ENCODE results near the gene TCF12.
"Not testable (repeated sequence)": the region's sequence is repeated elsewhere in the genome, so short reads cannot be mapped to it uniquely, and the experiment has no call there.

Gene TCF12

GRCh38 chr15:57091636-57092035, 173.2 kb downstream of the TCF12 start:
- no peak for DNase-seq (ENCODE audit: low read depth, low spot score)

- no peak for DNase-seq (ENCODE audit: low read depth, low spot score)
Observed at GRCh38 chr15:57092252-57092651, 173.8 kb downstream of the TCF12 start.

DNA sequence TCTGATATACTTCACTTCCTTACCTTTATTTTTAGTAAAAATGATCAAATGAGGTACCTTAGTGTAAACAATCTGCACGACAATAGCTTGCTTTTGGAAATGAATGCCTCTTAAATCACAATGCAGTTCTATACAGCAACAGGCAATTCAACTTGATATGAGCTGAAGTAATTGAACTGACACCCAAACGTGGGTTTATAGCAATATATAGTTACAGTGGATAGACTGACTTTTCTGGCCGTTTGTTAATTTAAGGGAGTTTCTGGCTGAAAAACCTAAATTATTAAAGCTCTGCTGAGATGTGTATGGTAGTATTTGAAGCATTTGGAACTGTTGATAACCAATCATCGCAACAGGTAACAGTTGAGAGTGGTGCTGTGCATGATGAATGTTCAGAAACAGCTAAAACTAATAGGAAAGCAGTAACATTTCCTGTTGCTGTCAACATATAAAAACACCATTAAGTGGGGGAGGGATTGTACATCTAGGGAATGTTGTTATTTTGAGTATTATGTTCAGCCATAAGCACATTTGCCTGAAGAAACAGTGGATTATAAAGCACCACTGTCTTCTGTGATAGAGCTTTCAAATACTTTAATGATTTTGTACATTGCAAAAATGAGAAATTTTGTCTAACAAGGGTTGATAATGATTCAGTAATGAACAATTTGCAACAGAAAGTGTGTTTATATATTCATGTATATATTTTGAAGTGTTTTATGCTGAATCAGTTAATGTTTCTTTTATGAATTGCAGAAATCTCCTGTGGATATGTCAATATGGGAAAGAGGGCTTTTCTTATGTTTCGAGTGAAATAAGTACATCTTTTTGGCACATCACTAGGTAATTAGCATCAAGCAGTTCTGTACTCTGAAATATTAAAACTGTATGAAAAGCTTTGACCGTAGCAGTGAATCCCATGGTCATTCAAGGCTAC, 176.1 kb downstream of the TCF12 start:
- DNase-seq (ENCODE audit: low read depth, low spot score), result no peak

DNA sequence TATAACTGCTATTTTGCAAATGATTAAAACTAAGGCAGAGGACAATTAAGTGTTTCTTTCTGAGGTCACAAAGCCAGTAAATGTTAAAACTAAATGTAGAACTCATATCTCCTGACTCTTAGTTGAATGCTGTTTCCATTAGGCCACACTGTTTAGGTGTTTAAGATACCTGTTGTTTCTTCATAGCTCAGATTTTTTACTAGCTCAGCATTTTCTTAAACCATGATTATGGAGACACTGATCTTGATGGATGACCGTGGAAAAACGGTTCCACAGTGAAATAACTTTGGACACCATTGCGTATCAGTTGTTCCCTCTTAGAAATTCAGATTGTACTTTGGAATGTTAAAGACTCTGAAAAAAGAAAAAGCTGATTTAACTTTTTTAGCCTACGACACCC, 177.5 kb downstream of the TCF12 start:
- DNase-seq (ENCODE audit: low read depth, low spot score), result no peak

DNA sequence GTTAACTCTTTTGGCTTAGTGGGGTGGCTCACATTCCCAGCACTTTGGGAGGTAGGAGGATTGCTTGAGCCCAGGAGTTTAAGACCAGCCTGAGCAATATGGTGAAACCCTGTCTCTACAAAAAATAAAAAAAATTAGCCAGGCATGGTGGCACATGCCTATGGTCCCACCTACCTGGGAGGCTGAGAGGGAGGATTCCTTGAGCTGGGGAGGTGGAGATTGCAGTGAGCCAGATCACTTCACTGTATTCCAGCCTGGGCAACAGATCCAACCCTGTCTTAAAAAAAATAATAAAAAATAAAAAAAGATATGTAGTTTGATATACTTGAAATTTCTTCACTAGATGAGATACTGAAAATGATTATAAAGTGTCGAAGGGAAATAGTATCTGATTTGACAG, 178.8 kb downstream of the TCF12 start:
- DNase-seq (ENCODE audit: low read depth, low spot score), result no peak

DNA sequence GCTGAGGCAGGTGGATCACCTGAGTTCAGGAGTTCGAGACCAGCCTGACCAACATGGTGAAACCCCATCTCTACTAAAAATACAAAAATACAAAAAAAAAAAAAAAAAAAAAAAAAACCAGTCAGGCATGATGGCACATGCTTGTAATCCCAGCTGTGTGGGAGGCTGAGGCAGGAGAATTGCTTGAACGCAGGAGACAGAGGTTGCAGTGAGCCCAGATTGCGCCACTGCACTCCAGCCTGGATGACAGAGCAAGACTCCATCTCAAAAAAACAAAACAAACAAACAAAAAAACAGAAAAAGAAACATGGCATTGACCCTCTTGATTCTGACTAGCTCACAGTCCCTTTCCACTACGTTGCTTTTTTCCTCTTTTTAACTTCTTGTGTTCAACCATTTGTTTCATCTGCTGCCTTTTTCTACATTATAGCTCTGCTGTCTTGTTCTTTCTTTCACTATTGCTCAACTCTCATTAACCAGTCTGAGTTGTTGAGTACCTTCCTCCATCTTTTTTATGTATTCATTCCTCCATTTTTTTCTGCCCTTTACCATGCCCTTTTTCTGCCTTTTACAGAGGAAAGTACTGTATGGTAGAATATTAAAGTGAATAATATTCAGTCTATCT, 179.6 kb downstream of the TCF12 start:
- not testable (repeated sequence) for DNase-seq (ENCODE audit: low read depth, low spot score)

GRCh38 chr15:57098896-57099295, 180.5 kb downstream of the TCF12 start:
- no peak for DNase-seq (ENCODE audit: low read depth, low spot score)

GRCh38 chr15:57100136-57100539, 181.7 kb downstream of the TCF12 start:
- DNase-seq (ENCODE audit: low read depth, low spot score), result no peak

DNA sequence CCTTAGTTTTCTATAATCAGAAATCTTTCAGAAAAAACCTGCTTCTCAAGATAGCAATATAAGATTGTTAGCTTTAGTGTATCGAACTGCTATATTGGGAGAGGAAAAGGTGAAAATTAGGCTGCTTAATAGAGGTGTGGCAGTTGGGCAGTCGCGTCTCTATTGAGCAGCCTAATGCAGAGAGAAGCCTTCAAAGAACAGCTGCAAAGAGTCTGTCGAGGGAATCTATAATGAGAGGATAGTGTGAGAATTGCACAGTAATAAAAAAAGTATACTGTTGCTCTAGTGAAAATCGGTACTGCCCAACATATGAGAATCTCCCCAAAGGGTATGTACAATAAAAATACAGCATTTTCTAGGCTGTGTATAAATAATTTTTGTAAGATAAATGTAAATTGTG, 184.4 kb downstream of the TCF12 start:
- no peak for DNase-seq (ENCODE audit: low read depth, low spot score)

GRCh38 chr15:57108296-57108695, 189.9 kb downstream of the TCF12 start:
- DNase-seq (ENCODE audit: low read depth, low spot score), result no peak

DNA sequence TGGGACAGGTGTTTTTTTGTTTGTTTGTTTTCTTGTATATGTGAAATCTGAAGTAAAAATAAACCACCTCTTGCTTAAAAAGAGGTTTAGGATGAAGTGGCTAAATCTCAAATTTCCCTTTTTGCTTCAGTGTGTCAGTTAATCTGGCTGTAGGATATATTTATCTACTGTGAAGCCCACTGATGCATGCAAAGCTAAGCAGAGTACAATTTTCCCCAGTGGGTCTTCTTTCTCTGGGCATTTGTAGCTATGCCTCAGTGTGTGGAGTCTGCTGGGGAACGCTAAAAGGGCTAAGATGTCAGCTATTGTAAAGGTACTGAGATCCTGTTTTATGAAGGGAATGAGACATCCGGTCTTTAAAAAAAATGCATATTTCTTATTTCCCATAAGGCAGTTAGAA, 190.6 kb downstream of the TCF12 start:
- DNase-seq (ENCODE audit: low read depth, low spot score), result no peak

- no peak for DNase-seq (ENCODE audit: low read depth, low spot score)
Observed at GRCh38 chr15:57111002-57111401, 192.6 kb downstream of the TCF12 start.

- DNase-seq (ENCODE audit: low read depth, low spot score), result no peak
Observed at GRCh38 chr15:57112178-57112577, 193.7 kb downstream of the TCF12 start.

- DNase-seq (ENCODE audit: low read depth, low spot score), result no peak
Observed at GRCh38 chr15:57114070-57114469, 195.6 kb downstream of the TCF12 start.

GRCh38 chr15:57118013-57118799, 199.8 kb downstream of the TCF12 start:
- DNase-seq (ENCODE audit: low read depth, low spot score), result no peak

DNA sequence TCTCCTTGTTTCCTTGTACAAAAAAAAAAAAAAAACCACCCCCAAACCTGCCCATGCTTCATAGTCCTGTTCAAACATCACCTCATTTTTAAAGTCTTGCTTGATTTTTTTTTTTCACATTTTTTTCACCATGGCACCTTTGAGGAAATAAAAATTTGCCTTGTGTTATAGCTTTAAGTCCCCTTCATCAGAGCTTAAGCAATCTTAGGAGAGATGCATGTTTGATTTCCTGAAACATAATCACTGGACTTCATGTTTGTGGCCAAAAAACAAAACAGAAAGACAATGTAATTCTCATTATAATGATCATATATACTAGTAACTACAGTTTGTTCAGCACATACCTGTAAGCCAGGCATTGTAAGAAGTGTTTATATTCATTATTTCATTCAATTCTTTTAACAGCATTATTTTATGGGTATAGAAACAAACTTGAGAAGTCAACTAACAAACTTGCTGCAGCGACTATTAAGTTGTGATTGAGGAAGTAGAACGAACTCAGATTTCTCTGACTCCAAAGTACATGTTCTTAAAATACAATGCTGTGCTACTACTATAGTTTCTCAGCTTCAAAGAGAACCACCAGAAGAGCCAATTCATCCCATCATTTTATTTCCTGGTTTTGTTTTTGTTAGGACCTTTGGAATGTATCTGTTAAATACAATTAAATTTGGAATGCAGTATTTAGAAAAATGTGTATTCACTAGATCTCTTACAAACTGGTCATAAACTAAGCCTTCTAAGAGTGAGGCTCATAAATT, 203.8 kb downstream of the TCF12 start:
- no peak for DNase-seq (ENCODE audit: low read depth, low spot score)

- DNase-seq (ENCODE audit: low read depth, low spot score), result no peak
Observed at GRCh38 chr15:57124036-57124435, 205.6 kb downstream of the TCF12 start.

DNA sequence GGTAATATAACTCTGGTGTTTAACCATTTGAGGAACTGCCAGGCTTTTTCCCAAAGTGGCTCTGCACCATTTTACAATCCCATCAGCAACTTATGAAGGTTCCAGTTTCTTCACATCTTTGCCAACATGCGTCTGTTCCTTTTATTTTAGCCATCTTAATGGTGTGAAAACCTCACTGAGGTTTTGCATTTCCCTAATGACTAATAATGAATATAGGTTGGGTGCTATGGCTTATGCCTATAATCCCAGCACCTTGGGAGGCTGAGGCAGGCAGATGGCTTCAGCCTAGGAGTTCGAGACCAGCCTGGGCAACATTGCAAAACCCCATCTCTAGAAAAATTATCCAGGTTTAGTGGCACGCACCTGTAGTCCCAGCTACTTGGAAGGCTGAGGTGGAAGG, 210.6 kb downstream of the TCF12 start:
- no peak for DNase-seq (ENCODE audit: low read depth, low spot score)

- no peak for DNase-seq (ENCODE audit: low read depth, low spot score)
Observed at GRCh38 chr15:57130956-57131355, 212.5 kb downstream of the TCF12 start.

GRCh38 chr15:57133127-57133968, 214.9 kb downstream of the TCF12 start:
- DNase-seq (ENCODE audit: low read depth, low spot score), result no peak
